ENCODE data around the gene CFAP57. TPM values are rescaled to one million over a fixed set of nuclear protein-coding genes. Genes with fewer than 3 reads are reported as not detected.

CFAP57 gene
- total and polyA plus RNA-seq, 2 of the 13 experiments (the other 11 are each of a cell fraction or from before 2014, with no cell fraction given), result 0.01 TPM; not detected in 1

DNA sequence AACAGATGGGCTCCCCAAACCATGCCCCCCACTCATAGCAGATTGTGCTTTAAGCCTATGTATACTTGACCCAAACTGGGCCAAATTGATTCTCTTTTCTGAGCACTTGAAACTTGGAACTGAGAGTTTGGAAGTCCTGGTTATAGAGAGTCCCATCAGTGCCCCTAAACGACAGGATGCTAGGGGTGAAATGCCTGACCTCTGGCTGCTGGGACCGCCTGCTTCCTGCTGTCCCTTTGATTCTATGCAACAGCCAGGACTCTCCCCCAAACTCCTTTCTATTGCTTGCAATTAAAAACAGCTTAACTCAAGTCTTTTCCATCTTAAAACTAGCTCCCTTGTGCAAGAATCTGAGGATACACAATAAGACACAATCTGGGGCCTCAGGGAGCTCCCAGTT lies 108.6 kb downstream of the CFAP57 start:
- no peaks in the 10 kb centered on the region for H3K9me3 ChIP-seq (ENCODE audit: low read length)
- no peaks in the 10 kb centered on the region for H3K79me2 ChIP-seq (ENCODE audit: insufficient read depth, low read length)
- peaks cover 97% of the 10 kb centered on the region for H3K4me1 ChIP-seq (ENCODE audit: insufficient read depth, low read length)
- CTCF ChIA-PET (ENCODE audit: low intra/inter-chr PET ratio, low total read pairs), result no interaction called here
- FAIRE-seq (no peak), DNase-seq (ENCODE audit: low spot score) (no peak), ATAC-seq (no peak)
- H3K9ac ChIP-seq (ENCODE audit: insufficient read depth, low read depth, low read length), result no peak overlapping the region
- TF ChIP-seq, protein P1, sequence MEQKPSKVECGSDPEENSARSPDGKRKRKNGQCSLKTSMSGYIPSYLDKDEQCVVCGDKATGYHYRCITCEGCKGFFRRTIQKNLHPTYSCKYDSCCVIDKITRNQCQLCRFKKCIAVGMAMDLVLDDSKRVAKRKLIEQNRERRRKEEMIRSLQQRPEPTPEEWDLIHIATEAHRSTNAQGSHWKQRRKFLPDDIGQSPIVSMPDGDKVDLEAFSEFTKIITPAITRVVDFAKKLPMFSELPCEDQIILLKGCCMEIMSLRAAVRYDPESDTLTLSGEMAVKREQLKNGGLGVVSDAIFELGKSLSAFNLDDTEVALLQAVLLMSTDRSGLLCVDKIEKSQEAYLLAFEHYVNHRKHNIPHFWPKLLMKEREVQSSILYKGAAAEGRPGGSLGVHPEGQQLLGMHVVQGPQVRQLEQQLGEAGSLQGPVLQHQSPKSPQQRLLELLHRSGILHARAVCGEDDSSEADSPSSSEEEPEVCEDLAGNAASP (CRISPR knock-in tag; IDR thresholded peaks at IDR 0.05; ENCODE audit: borderline replicate concordance), result no peak
- TF ChIP-seq, protein P2, sequence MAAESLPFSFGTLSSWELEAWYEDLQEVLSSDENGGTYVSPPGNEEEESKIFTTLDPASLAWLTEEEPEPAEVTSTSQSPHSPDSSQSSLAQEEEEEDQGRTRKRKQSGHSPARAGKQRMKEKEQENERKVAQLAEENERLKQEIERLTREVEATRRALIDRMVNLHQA (CRISPR knock-in tag; IDR thresholded peaks at IDR 0.05), result no peak
- no peak for TF ChIP-seq YEATS2 (CRISPR knock-in tag; IDR thresholded peaks at IDR 0.05; ENCODE audit: borderline replicate concordance)
- no peak for TF ChIP-seq TCF7L2 (IDR thresholded peaks at IDR 0.05; ENCODE audit: low read depth, low read length)
- no peak for TF ChIP-seq AGO1 (IDR thresholded peaks at IDR 0.05; ENCODE audit: low read depth, low read length, poor library complexity, severe bottlenecking)
- TF ChIP-seq, protein P3, sequence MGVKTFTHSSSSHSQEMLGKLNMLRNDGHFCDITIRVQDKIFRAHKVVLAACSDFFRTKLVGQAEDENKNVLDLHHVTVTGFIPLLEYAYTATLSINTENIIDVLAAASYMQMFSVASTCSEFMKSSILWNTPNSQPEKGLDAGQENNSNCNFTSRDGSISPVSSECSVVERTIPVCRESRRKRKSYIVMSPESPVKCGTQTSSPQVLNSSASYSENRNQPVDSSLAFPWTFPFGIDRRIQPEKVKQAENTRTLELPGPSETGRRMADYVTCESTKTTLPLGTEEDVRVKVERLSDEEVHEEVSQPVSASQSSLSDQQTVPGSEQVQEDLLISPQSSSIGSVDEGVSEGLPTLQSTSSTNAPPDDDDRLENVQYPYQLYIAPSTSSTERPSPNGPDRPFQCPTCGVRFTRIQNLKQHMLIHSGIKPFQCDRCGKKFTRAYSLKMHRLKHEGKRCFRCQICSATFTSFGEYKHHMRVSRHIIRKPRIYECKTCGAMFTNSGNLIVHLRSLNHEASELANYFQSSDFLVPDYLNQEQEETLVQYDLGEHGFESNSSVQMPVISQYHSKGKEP (CRISPR knock-in tag; IDR thresholded peaks at IDR 0.05), result no peak
- no peak for TF ChIP-seq ZNF792 (CRISPR knock-in tag; IDR thresholded peaks at IDR 0.05)
- TF ChIP-seq PCBP2 (optimal IDR thresholded peaks at IDR 0.05; ENCODE audit: low read depth, low read length, poor library complexity, severe bottlenecking), result no peak
- TF ChIP-seq ELF1 (CRISPR knock-in tag; IDR thresholded peaks at IDR 0.05), result no peak
- no peak for TF ChIP-seq KDM1A (CRISPR knock-in tag; IDR thresholded peaks at IDR 0.05)
- no peak for TF ChIP-seq ESRRA (CRISPR knock-in tag; IDR thresholded peaks at IDR 0.05; ENCODE audit: low read depth)
- TF ChIP-seq, protein P4, sequence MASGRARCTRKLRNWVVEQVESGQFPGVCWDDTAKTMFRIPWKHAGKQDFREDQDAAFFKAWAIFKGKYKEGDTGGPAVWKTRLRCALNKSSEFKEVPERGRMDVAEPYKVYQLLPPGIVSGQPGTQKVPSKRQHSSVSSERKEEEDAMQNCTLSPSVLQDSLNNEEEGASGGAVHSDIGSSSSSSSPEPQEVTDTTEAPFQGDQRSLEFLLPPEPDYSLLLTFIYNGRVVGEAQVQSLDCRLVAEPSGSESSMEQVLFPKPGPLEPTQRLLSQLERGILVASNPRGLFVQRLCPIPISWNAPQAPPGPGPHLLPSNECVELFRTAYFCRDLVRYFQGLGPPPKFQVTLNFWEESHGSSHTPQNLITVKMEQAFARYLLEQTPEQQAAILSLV (CRISPR knock-in tag; IDR thresholded peaks at IDR 0.05; ENCODE audit: borderline replicate concordance), result no peak
- H3K36me3 ChIP-seq (replicated peaks in 1 of 2; ENCODE audit: control insufficient read depth in 1 of 2, insufficient read depth in 2 of 2, low read length in 2 of 2), result no peaks in the 10 kb centered on the region
- no peak overlapping the region for H2AFZ ChIP-seq (ENCODE audit: low read length)
- H3K27me3 ChIP-seq (ENCODE audit: control insufficient read depth in 1 of 2, insufficient read depth in 2 of 2, low read length in 2 of 2), result no peaks in the 10 kb centered on the region
- WGBS (ENCODE audit: low lambda C conversion rate), result 38% methylated on average over 2 of the region's 2 CpGs
- no peak overlapping the region for H3K27ac ChIP-seq (ENCODE audit: extremely low read length, insufficient read depth, low read length)
- in situ Hi-C loops (cut with HindIII; ENCODE audit: extremely low pct_ligation_motif_present, low pct_unique_long_range_greater_than_20kb) (no loop called here), intact Hi-C loops (cut with micrococcal nuclease; ENCODE audit: unreplicated experiment) (no loop called here)
- no peaks in the 10 kb centered on the region for H4K20me1 ChIP-seq (ENCODE audit: insufficient read depth, low read length)
- POLR2A ChIA-PET, result interaction anchor here (1.4 kb wide), 1 partner anchor 68 kb away, joined by 7 read pairs; no protein-coding TSS in a partner anchor
- H3K4me2 ChIP-seq (ENCODE audit: low read depth, low read length), result no peak overlapping the region
- no peak overlapping the region for H3K4me3 ChIP-seq (replicated peaks in 1 of 3; ENCODE audit: insufficient read depth in 1 of 3, low read depth in 2 of 3, low read length in 3 of 3)
- BruUV-seq (replicated peaks), result no TSS peak
